Liver (tissue), 9 donors: Measurements from ENCODE around the gene ITPKA. TPM values are rescaled to one million over a fixed set of nuclear protein-coding genes. Genes with fewer than 3 reads are reported as not detected.

Experiments used
- DNase-seq: peaks from one replicate; pipeline ENCODE4 v3.0.0-alpha.2; 2017; ENCODE audit warnings: low spot score
- H3K27ac ChIP-seq, 2 donors: one replicate each; pipeline ENCODE4 v1.7.0; 2013; ENCODE audit warnings: inconsistent platforms in 2 of 2, low read length in 2 of 2, control low read depth in 1 of 2, low read depth in 1 of 2, mild to moderate bottlenecking in 1 of 2
- H3K27me3 ChIP-seq, 4 donors: one replicate each; pipeline versions ENCODE4 v1.6.1 to v1.7.0; 2013; ENCODE audit warnings: low read length in 3 of 4, inconsistent platforms in 1 of 4, mild to moderate bottlenecking in 1 of 4, moderate library complexity in 1 of 4; ENCODE audit not compliant: control insufficient read depth in 4 of 4, insufficient read depth in 4 of 4
- H3K36me3 ChIP-seq, 4 donors: one replicate each; pipeline versions ENCODE4 v1.6.1 to v1.7.0; 2013; ENCODE audit warnings: low read length in 3 of 4, mild to moderate bottlenecking in 3 of 4, low read depth in 1 of 4, moderate library complexity in 1 of 4; ENCODE audit not compliant: control insufficient read depth in 4 of 4, insufficient read depth in 3 of 4
- H3K4me1 ChIP-seq, 4 donors: one replicate each; pipeline versions ENCODE4 v1.6.1 to v1.7.0; 2013; ENCODE audit warnings: low read length in 3 of 4, mild to moderate bottlenecking in 3 of 4, moderate library complexity in 1 of 4; ENCODE audit not compliant: control insufficient read depth in 4 of 4, insufficient read depth in 4 of 4
- H3K4me3 ChIP-seq, 3 donors: one replicate each; pipeline versions ENCODE4 v1.6.1 to v1.7.0; 2013; ENCODE audit warnings: low read length in 3 of 3, control low read depth in 1 of 3, low read depth in 1 of 3, mild to moderate bottlenecking in 1 of 3
- H3K9ac ChIP-seq, 2 donors: one replicate each; pipeline ENCODE4 v1.7.0; 2013; ENCODE audit warnings: low read length in 2 of 2, mild to moderate bottlenecking in 2 of 2, moderate library complexity in 2 of 2, control low read depth in 1 of 2, low read depth in 1 of 2
- H3K9me3 ChIP-seq, 4 donors: one replicate each; pipeline versions ENCODE4 v1.6.1 to v1.7.0; 2013; ENCODE audit warnings: low read length in 3 of 4; ENCODE audit not compliant: control insufficient read depth in 4 of 4
- CTCF ChIP-seq: fragments of 150-350 bp; IDR thresholded peaks from 2 replicates; pipeline ENCODE4 v1.5.1; 2017; ENCODE audit warnings: improper control_type of control experiment, low read depth, low read length; ENCODE audit not compliant: missing input control
- EGR1 ChIP-seq, 2 donors: IDR thresholded peaks; 2 replicates each; pipeline ENCODE4 v1.6.1; 2016 to 2018; ENCODE audit warnings: antibody characterized with exemption in 2 of 2, low read depth in 2 of 2
- FOXA1 ChIP-seq: IDR thresholded peaks from 2 replicates; pipeline ENCODE4 v1.6.1; 2016; ENCODE audit warnings: antibody characterized with exemption
- FOXA2 ChIP-seq: IDR thresholded peaks from 2 replicates; pipeline ENCODE4 v1.6.1; 2016; ENCODE audit warnings: antibody characterized with exemption
- GABPA ChIP-seq, 2 donors: IDR thresholded peaks in 1 of 2; conservative IDR thresholded peaks in 1 of 2; 2 replicates each; pipeline ENCODE4 v1.6.1; 2016; ENCODE audit warnings: antibody characterized with exemption in 2 of 2, mild to moderate bottlenecking in 1 of 2, moderate library complexity in 1 of 2
- HNF4A ChIP-seq, 2 donors: conservative IDR thresholded peaks; 2 replicates each; pipeline ENCODE4 v1.6.1; 2016; ENCODE audit warnings: antibody characterized with exemption in 2 of 2, mild to moderate bottlenecking in 2 of 2
- HNF4G ChIP-seq: IDR thresholded peaks from 2 replicates; pipeline ENCODE4 v1.6.1; 2016; ENCODE audit warnings: antibody characterized with exemption
- JUND ChIP-seq, 2 donors: IDR thresholded peaks; 2 replicates each; pipeline ENCODE4 v1.6.1; 2016; ENCODE audit warnings: antibody characterized with exemption in 2 of 2
- NR2F2 ChIP-seq: IDR thresholded peaks from 2 replicates; pipeline ENCODE4 v1.6.1; 2016; ENCODE audit warnings: antibody characterized with exemption
- RAD21 ChIP-seq, 2 donors: IDR thresholded peaks; 2 replicates each; pipeline ENCODE4 v1.6.1; 2016; ENCODE audit warnings: antibody characterized with exemption in 2 of 2, mild to moderate bottlenecking in 2 of 2
- REST ChIP-seq: IDR thresholded peaks from 2 replicates; pipeline ENCODE4 v1.6.1; 2016; ENCODE audit warnings: antibody characterized with exemption, mild to moderate bottlenecking
- RXRA ChIP-seq, 2 donors: IDR thresholded peaks; 2 replicates each; pipeline ENCODE4 v1.6.1; 2017 to 2018; ENCODE audit warnings: antibody characterized with exemption in 2 of 2, mild to moderate bottlenecking in 1 of 2
- SP1 ChIP-seq: IDR thresholded peaks from 2 replicates; pipeline ENCODE4 v1.6.1; 2018; ENCODE audit warnings: antibody characterized with exemption, mild to moderate bottlenecking
- TAF1 ChIP-seq: conservative IDR thresholded peaks from 2 replicates; pipeline ENCODE4 v1.6.1; 2016; ENCODE audit warnings: antibody characterized with exemption, mild to moderate bottlenecking
- YY1 ChIP-seq: IDR thresholded peaks from 2 replicates; pipeline ENCODE4 v1.6.1; 2016; ENCODE audit warnings: antibody characterized with exemption, mild to moderate bottlenecking
- WGBS: extraction: QIAGEN DNeasy Blood & Tissue Kit; methylation state at CpG from one replicate; pipeline ENCODE4 v1.1.7; 2013; 5-methylcytosine and 5-hydroxymethylcytosine counted together
- polyA plus RNA-seq, 2 donors: library from polyadenylated mRNA; stranded (reverse) in 1 of 2; unstranded in 1 of 2; fragments of 200-250 nt in 1 of 2; fragments of >200 nt in 1 of 2; fragmentation: Nextera tagmentation in 1 of 2; extraction: Ambion mirVana in 1 of 2; gene quantifications; one replicate each; pipeline versions ENCODE4 v1.2.1 to v1.2.3, GENCODE V29; 2013 to 2015
- total RNA-seq, 2 donors: library from RNA; depleted of rRNA; stranded (reverse); fragments of >200 nt; gene quantifications; one replicate each; pipeline ENCODE4 v1.2.3, GENCODE V29; 2014
- TF ChIP-seq, protein P1 (sequence below): IDR thresholded peaks from 2 replicates; pipeline ENCODE4 v1.6.1; 2016; ENCODE audit warnings: antibody characterized with exemption
- TF ChIP-seq, protein P2 (sequence below): IDR thresholded peaks from 2 replicates; pipeline ENCODE4 v1.6.1; 2016; ENCODE audit warnings: antibody characterized with exemption
- TF ChIP-seq, protein P3 (sequence below): IDR thresholded peaks from 2 replicates; pipeline ENCODE4 v1.6.1; 2016; ENCODE audit warnings: antibody characterized with exemption
- donor health status: healthy.
- donor health status: healthy.
- donor health status: healthy.
- donor health status: healthy.
- donor health status: healthy.

Gene ITPKA
- total and polyA plus RNA-seq, 4 donors: 0.36 to 2.4 (median 1.2) TPM

DNA sequence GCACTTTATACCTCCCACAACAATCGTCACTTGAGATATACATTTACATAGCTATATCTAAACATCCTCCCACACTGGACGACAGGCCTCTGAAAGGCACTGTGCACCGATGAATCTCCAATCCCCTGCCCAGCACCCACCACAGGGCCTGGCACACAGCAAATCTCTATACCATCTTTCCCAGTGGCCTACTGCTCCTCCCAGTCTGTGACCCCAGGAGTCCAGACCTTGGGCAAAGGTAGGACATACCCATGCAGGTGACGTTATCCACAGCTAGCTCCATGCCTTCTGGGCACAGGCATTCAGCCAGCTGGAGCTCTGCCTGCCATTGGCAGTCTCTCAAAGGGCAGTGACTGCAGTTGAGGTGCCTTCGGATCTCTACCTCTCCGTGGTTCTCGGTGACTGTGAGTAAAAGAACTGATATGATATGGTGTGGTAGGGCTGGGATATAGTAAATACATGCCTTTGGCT is 14.2 kb downstream of the ITPKA start:
- DNase-seq: no peak
- H3K36me3 ChIP-seq: no peaks in the 10 kb centered on the region
- WGBS: 47% methylated on average over 7 of the region's 7 CpGs

More for the DNA sequence above, 14.2 kb downstream of the ITPKA start:
- H3K4me1 ChIP-seq: peaks cover 4 to 16% (median 10%) of the 10 kb centered on the region in 4 donors
- H3K9ac ChIP-seq: no peak overlapping the region
- no peak overlapping the region for H3K4me3 ChIP-seq
- no peak overlapping the region for H3K27ac ChIP-seq
- H3K9me3 ChIP-seq: no peaks in the 10 kb centered on the region
- TF ChIP-seq RXRA (IDR thresholded peaks at IDR 0.05) (peak; percentile 79 to 80), HNF4G (peak; percentile 84), GABPA (IDR thresholded peaks at IDR 0.05 in 1 of 2, conservative IDR thresholded peaks at IDR 0.05 in 1 of 2) (no peak), NR2F2 (no peak), HNF4A (conservative IDR thresholded peaks at IDR 0.05) (peak; percentile 96 to 97), FOXA1 (no peak), JUND (IDR thresholded peaks at IDR 0.05) (peak; percentile 82 to 84), EGR1 (IDR thresholded peaks at IDR 0.05; ENCODE audit: low read depth in 2 of 2) (no peak), TAF1 (no peak), RAD21 (IDR thresholded peaks at IDR 0.05) (peak in 1 of 2 donors; percentile 39), REST (no peak), FOXA2 (no peak), SP1 (peak; percentile 75), YY1 (no peak), CTCF (no peak)
- TF ChIP-seq, protein P1, sequence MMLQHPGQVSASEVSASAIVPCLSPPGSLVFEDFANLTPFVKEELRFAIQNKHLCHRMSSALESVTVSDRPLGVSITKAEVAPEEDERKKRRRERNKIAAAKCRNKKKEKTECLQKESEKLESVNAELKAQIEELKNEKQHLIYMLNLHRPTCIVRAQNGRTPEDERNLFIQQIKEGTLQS: no peak
- TF ChIP-seq, protein P2, sequence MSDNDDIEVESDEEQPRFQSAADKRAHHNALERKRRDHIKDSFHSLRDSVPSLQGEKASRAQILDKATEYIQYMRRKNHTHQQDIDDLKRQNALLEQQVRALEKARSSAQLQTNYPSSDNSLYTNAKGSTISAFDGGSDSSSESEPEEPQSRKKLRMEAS: no peak
- TF ChIP-seq, protein P3, sequence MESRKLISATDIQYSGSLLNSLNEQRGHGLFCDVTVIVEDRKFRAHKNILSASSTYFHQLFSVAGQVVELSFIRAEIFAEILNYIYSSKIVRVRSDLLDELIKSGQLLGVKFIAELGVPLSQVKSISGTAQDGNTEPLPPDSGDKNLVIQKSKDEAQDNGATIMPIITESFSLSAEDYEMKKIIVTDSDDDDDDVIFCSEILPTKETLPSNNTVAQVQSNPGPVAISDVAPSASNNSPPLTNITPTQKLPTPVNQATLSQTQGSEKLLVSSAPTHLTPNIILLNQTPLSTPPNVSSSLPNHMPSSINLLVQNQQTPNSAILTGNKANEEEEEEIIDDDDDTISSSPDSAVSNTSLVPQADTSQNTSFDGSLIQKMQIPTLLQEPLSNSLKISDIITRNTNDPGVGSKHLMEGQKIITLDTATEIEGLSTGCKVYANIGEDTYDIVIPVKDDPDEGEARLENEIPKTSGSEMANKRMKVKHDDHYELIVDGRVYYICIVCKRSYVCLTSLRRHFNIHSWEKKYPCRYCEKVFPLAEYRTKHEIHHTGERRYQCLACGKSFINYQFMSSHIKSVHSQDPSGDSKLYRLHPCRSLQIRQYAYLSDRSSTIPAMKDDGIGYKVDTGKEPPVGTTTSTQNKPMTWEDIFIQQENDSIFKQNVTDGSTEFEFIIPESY: no peak
- H3K27me3 ChIP-seq: peaks cover 0 to 4% (median 0%) of the 10 kb centered on the region in 4 donors
